PC-9 (cell line): Measurements from ENCODE around the gene C4BPB. TPM values are rescaled to one million over a fixed set of nuclear protein-coding genes. Genes with fewer than 3 reads are reported as not detected.

ENCODE experiments used
- BruUV-seq: library from RNA; stranded (reverse); fragments of 400-500 nt; replicated peaks from 2 replicates; lab custom pipeline; 2021; lab: Mats Ljungman, UMichigan
- CTCF ChIA-PET: fragments of 300-600 bp; sonication (Branson Sonifier 250); formaldehyde crosslinking; loops from one replicate; lab custom pipeline; 2022; ENCODE audit warnings: antibody characterized with exemption; lab: Charles Lee
- POLR2A ChIA-PET: fragments of 300-600 bp; sonication (Branson Sonifier 250); formaldehyde crosslinking; loops from one replicate; lab custom pipeline; 2022; ENCODE audit warnings: antibody characterized with exemption; ENCODE audit not compliant: unreplicated experiment; lab: Charles Lee
- DNase-seq, 2 experiments: peaks; one replicate each; pipeline versions ENCODE4 v3.0.0 to v3.0.0-alpha.2; 2015 to 2022; ENCODE audit warnings: mixed read lengths in 1 of 2
- H2AFZ ChIP-seq: fragments of 200-600 bp; sonication (generic); 2 replicates; pipeline ENCODE4 v1.8.1; 2017; ENCODE audit warnings: antibody characterized with exemption
- H3F3A ChIP-seq: fragments of 200-600 bp; sonication (generic); 2 replicates; pipeline ENCODE4 v1.8.1; 2017; ENCODE audit warnings: antibody characterized with exemption, mild to moderate bottlenecking, low read depth; ENCODE audit not compliant: insufficient read depth
- H3K27ac ChIP-seq: fragments of 200-600 bp; sonication (generic); 2 replicates; pipeline ENCODE4 v1.6.1; 2016; ENCODE audit warnings: mixed run types
- H3K27me3 ChIP-seq: fragments of 200-600 bp; sonication (generic); 2 replicates; pipeline ENCODE4 v1.6.1; 2016; ENCODE audit warnings: low read depth, mixed run types; ENCODE audit not compliant: insufficient read depth
- H3K36me3 ChIP-seq: fragments of 200-600 bp; sonication (generic); 2 replicates; pipeline ENCODE4 v1.6.1; 2016; ENCODE audit warnings: low read depth, mixed run types
- H3K4me1 ChIP-seq: fragments of 200-600 bp; sonication (generic); replicated peaks from 2 replicates; pipeline ENCODE4 v1.6.1; 2016; ENCODE audit warnings: mixed run types; ENCODE audit not compliant: insufficient read depth
- H3K4me2 ChIP-seq: fragments of 200-600 bp; sonication (generic); 2 replicates; pipeline ENCODE4 v1.6.1; 2017; ENCODE audit warnings: mixed run types
- H3K4me3 ChIP-seq: fragments of 200-600 bp; sonication (generic); 2 replicates; pipeline ENCODE4 v1.6.1; 2016; ENCODE audit warnings: mixed run types
- H3K79me2 ChIP-seq: fragments of 200-600 bp; sonication (generic); 2 replicates; pipeline ENCODE4 v1.6.1; 2017; ENCODE audit warnings: low read depth, mixed run types
- H3K9me2 ChIP-seq: fragments of 200-600 bp; sonication (generic); 2 replicates; pipeline ENCODE4 v1.8.1; 2017; ENCODE audit warnings: mild to moderate bottlenecking; ENCODE audit not compliant: insufficient read depth
- H3K9me3 ChIP-seq: fragments of 200-600 bp; sonication (generic); 2 replicates; pipeline ENCODE4 v1.8.1; 2016; ENCODE audit warnings: low read depth; ENCODE audit not compliant: insufficient read depth
- H4K20me1 ChIP-seq: fragments of 200-600 bp; sonication (generic); 2 replicates; pipeline ENCODE4 v1.8.1; 2017; ENCODE audit not compliant: insufficient read depth
- CTCF ChIP-seq: fragments of 200-600 bp; sonication (generic); conservative IDR thresholded peaks from 2 replicates; pipeline ENCODE4 v1.6.1; 2017; ENCODE audit warnings: mixed run types, antibody characterized with exemption, mild to moderate bottlenecking, moderate library complexity
- EZH2 ChIP-seq: fragments of 200-600 bp; sonication (generic); IDR thresholded peaks from 2 replicates; pipeline ENCODE4 v1.8.0; 2017; ENCODE audit warnings: antibody characterized with exemption, low read depth
- intact Hi-C: fragments of 100-400 bp; cut with micrococcal nuclease; formaldehyde crosslinking; loops from one replicate; pipeline ENCODE4 v1.10.0; 2022; ENCODE audit not compliant: unreplicated experiment
- total RNA-seq: library from RNA; stranded (reverse); gene quantifications from 2 replicates; pipeline ENCODE4 v1.2.3, GENCODE V29; 2021

The C4BPB gene
- total RNA-seq, 1 experiment from 2014 or later = 4.2 TPM

- Histone ChIP-seq H3K79me2 (no peaks in the 10 kb centered on the region), H4K20me1 (no peaks in the 10 kb centered on the region), H3K36me3 (peaks cover 12% of the 10 kb centered on the region; the same call in 1 of the 2 replicates), H3K4me2 (no peak overlapping the region), H2AFZ (no peak overlapping the region), H3K4me1 (no peaks in the 10 kb centered on the region), H3K9me2 (no peaks in the 10 kb centered on the region), H3F3A (peaks cover 4% of the 10 kb centered on the region; the same call in 1 of the 2 replicates), H3K27me3 (no peaks in the 10 kb centered on the region), H3K27ac (no peak overlapping the region), H3K4me3 (no peak overlapping the region), H3K9me3 (no peaks in the 10 kb centered on the region)
- no peak for DNase-seq
- ChIA-PET CTCF (no interaction called here), POLR2A (no interaction called here)
- intact Hi-C loops = loop anchor here (10.0 kb wide), 1 partner anchor 424 kb away; the partner anchor contains the start of gene DYRK3
- TF ChIP-seq CTCF (no peak), EZH2 (no peak)
- BruUV-seq = no TSS peak
These were observed 29.5 kb upstream of the C4BPB start for GRCh38 chr1:207058878-207059867.

GRCh38 chr1:207059881-207060280 is 28.8 kb upstream of the C4BPB start:
- TF ChIP-seq CTCF = no peak
- TF ChIP-seq EZH2 = no peak
- Histone ChIP-seq H3K4me2 (no peak overlapping the region), H3K27me3 (no peaks in the 10 kb centered on the region), H3K36me3 (peaks cover 12% of the 10 kb centered on the region; the same call in 1 of the 2 replicates), H4K20me1 (no peaks in the 10 kb centered on the region), H3F3A (no peaks in the 10 kb centered on the region), H3K79me2 (no peaks in the 10 kb centered on the region), H3K27ac (no peak overlapping the region), H3K4me1 (no peaks in the 10 kb centered on the region), H3K4me3 (no peak overlapping the region), H3K9me2 (no peaks in the 10 kb centered on the region), H2AFZ (no peak overlapping the region), H3K9me3 (no peaks in the 10 kb centered on the region)
- intact Hi-C loops = loop anchor here (10.0 kb wide), 1 partner anchor 425 kb away; the partner anchor contains the start of gene DYRK3
- DNase-seq = no peak
- CTCF ChIA-PET = no interaction called here
- no TSS peak for BruUV-seq
- POLR2A ChIA-PET = no interaction called here

- no peak overlapping the region for H3K4me3 ChIP-seq
- no peak overlapping the region for H3K4me2 ChIP-seq
- no peak overlapping the region for H3K27ac ChIP-seq
- no peaks in the 10 kb centered on the region for H3F3A ChIP-seq
- H3K4me1 ChIP-seq = no peaks in the 10 kb centered on the region
- no peaks in the 10 kb centered on the region for H4K20me1 ChIP-seq
- ChIA-PET POLR2A (no interaction called here), CTCF (no interaction called here)
- no peaks in the 10 kb centered on the region for H3K79me2 ChIP-seq
- no TSS peak for BruUV-seq
- H3K36me3 ChIP-seq = peaks cover 16% of the 10 kb centered on the region
- no peak for DNase-seq
- no peak overlapping the region for H2AFZ ChIP-seq
- H3K9me3 ChIP-seq = no peaks in the 10 kb centered on the region
- intact Hi-C loops = no loop called here
- no peaks in the 10 kb centered on the region for H3K27me3 ChIP-seq
- TF ChIP-seq CTCF (no peak), EZH2 (no peak)
- no peaks in the 10 kb centered on the region for H3K9me2 ChIP-seq
These were observed 28.1 kb upstream of the C4BPB start for GRCh38 chr1:207060596-207060995.
